A375 (cell line): Measurements from ENCODE around the gene NFASC. TPM values are rescaled to one million over a fixed set of nuclear protein-coding genes. Genes with fewer than 3 reads are reported as not detected.

Experiments
- total RNA-seq: library from RNA; depleted of rRNA; stranded (reverse); fragments of >200 nt; shearing (Covaris generic); gene quantifications from 2 replicates; pipeline ENCODE4 v1.2.3, GENCODE V29; 2014; rRNA removed

Gene NFASC
- 3.4 and 4.6 TPM in 2 replicates for total RNA-seq

DNA sequence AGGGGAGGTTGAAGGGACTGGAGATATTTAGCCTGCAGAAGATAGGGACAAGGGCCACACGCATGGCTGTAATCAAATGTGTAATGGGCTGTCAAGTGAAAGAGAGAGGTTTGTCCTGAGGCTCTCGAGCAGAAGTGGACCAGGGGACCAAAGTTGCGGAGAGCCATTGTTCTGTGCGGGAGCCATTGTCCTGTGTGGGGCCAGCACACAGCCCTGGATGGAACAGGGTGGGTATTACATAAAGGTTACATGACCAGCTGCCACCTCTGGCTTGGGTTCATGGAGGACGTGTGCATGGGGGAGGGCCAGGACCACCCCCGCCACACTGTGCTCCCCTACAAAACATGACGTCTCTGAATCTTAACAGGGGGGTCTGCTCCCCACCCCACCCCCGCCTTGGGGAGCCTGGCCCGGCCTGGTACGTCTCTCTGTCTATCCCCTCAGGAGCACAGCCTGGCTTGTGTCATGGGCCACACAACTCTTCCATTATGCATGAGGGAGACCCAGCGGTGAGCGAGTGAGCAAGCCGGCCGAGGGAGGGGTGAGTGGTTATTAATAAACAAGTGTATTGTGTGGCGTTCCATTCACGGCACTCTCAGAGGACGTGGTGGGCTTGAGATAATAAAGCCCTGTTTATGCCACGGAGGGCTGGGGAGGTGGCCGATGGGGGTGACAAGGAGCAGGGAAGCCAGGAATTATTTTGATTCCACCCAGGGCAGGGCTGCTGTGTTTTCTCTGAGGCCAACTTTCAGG lies at the start of gene NFASC:
Gene NFASC, plus strand, starts transcription at position 703 of the 753 bp plus-strand sequence. CDS start 73,454 bp downstream, outside the sequence.

DNA sequence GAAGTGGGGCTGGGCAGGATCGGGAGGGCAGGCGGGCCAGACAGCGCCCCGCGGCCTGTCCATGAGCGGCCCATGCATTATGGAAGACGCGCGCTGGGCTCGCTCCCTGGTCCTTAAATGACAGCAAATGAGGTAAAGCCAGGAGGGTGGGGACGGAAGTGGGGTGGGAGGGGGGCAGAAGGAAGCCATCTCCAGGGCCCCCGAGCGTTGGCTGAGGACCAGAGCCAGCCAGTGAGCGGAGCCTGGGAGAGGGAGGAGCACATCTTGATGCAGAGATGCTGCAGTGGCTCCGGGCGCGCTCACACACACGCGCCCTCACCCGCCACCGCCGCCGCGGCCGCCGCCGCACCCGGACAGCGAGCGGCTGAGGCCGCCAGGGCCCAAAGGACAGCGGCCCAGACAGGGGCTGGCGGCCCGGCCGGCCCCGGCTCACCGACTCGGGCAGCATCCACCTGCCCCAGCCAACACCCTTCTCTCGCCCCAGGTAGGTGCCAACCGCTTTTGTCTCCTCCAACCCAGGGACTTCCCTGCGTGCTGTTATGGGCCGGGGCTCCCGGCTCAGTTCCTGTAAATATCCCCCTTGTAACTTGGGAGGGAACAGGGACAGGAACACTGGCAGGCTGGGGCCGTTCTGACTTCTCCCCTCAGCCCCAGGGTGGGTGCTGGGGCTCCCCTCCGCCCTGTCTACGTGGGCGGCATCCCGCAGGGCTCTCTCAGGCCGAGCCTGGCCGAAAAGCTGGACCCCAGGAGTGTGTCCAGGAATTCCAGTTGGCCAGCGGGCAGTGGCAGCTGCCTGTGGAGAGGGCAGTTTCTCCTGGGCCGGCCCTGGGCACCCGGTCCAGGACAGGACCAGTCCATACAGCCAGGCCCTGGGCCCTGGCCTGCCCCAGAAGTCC lies 172.5 kb downstream of the NFASC start, which contains the start of gene CNTN2:
Gene CNTN2, plus strand, starts transcription at position 302 of the 896 bp plus-strand sequence. CDS start 9,974 bp downstream, outside the sequence.

Other genes with a start within 250 kb of the NFASC start
- gene LRRN2, start 185.1 kb upstream of the NFASC start, total RNA-seq = not detected in 2 replicates
- gene CNTN2, start 172.3 kb downstream of the NFASC start, total RNA-seq = 1.2 TPM in 1 of 2 replicates, not detected in the other
- 1.8 and 2.1 TPM in 2 replicates for gene TMEM81, start 213.6 kb downstream of the NFASC start, total RNA-seq